DOHH2 (cell line): ENCODE measurements around the gene SGMS2.

ENCODE experiments used
- H3F3A ChIP-seq: fragments of 200-600 bp; sonication (generic), shearing (Covaris generic); 2 replicates; pipeline ENCODE4 v1.6.0; 2016; ENCODE audit warnings: antibody characterized with exemption, mild to moderate bottlenecking; ENCODE audit not compliant: control insufficient read depth, insufficient read depth
- H3K27ac ChIP-seq: fragments of 200-600 bp; sonication (generic); 2 replicates; pipeline ENCODE4 v1.5.1; 2014; ENCODE audit warnings: low read depth, mild to moderate bottlenecking, low read length, moderate library complexity
- H3K27me3 ChIP-seq: fragments of 200-600 bp; sonication (generic); 2 replicates; pipeline ENCODE4 v1.6.1; 2014; ENCODE audit warnings: mild to moderate bottlenecking, low read length, mixed read lengths; ENCODE audit not compliant: control insufficient read depth
- H3K36me3 ChIP-seq: fragments of 200-600 bp; sonication (generic); 2 replicates; pipeline ENCODE4 v1.6.1; 2014; ENCODE audit warnings: mild to moderate bottlenecking, low read length, moderate library complexity, mixed read lengths; ENCODE audit not compliant: control insufficient read depth
- H3K4me1 ChIP-seq: fragments of 200-600 bp; sonication (generic); 2 replicates; pipeline ENCODE4 v1.6.1; 2014; ENCODE audit warnings: mild to moderate bottlenecking, low read length, mixed read lengths; ENCODE audit not compliant: control insufficient read depth
- H3K4me2 ChIP-seq: fragments of 200-600 bp; sonication (generic); 2 replicates; pipeline ENCODE4 v1.6.0; 2014; ENCODE audit warnings: mild to moderate bottlenecking, low read length, moderate library complexity
- H3K4me3 ChIP-seq: fragments of 200-600 bp; sonication (generic); 2 replicates; pipeline ENCODE4 v1.5.1; 2014; ENCODE audit warnings: mild to moderate bottlenecking, low read length, mixed read lengths
- H3K79me2 ChIP-seq: fragments of 200-600 bp; sonication (generic); 2 replicates; pipeline ENCODE4 v1.6.1; 2014; ENCODE audit warnings: mild to moderate bottlenecking, low read length, mixed read lengths; ENCODE audit not compliant: control insufficient read depth
- H3K9me2 ChIP-seq: fragments of 200-600 bp; sonication (generic); replicated peaks from 2 replicates; pipeline ENCODE4 v1.6.1; 2014; ENCODE audit warnings: mild to moderate bottlenecking, low read length, mixed read lengths; ENCODE audit not compliant: control insufficient read depth
- H3K9me3 ChIP-seq: fragments of 200-600 bp; sonication (generic); 2 replicates; pipeline ENCODE4 v1.6.1; 2014; ENCODE audit warnings: antibody characterized with exemption, low read length, mixed read lengths; ENCODE audit not compliant: control insufficient read depth, insufficient read depth
- H4K20me1 ChIP-seq: fragments of 200-600 bp; sonication (generic); 2 replicates; pipeline ENCODE4 v1.6.0; 2014; ENCODE audit warnings: low read depth, mild to moderate bottlenecking, antibody characterized with exemption, low read length, moderate library complexity; ENCODE audit not compliant: control insufficient read depth, insufficient read depth
- CTCF ChIP-seq: fragments of 200-600 bp; sonication (generic); IDR thresholded peaks from one replicate; pipeline ENCODE4 v1.5.1; 2014; ENCODE audit warnings: antibody characterized with exemption, mild to moderate bottlenecking, low read depth, low read length; ENCODE audit not compliant: poor library complexity, severe bottlenecking
- EZH2phosphoT487 ChIP-seq: fragments of 200-600 bp; sonication (generic); IDR thresholded peaks from 2 replicates; pipeline ENCODE4 v1.6.1; 2017; ENCODE audit warnings: borderline replicate concordance, mild to moderate bottlenecking, antibody characterized with exemption, low read length, moderate library complexity, mixed read lengths

SGMS2 gene

GRCh38 chr4:107853444-107854355, 29.0 kb downstream of the SGMS2 start:
- no peaks in the 10 kb centered on the region for H3K9me2 ChIP-seq
- no peaks in the 10 kb centered on the region for H4K20me1 ChIP-seq
- no peaks in the 10 kb centered on the region for H3K4me1 ChIP-seq
- no peak overlapping the region for H3K27ac ChIP-seq
- H3K9me3 ChIP-seq = no peaks in the 10 kb centered on the region
- no peak overlapping the region for H3K4me2 ChIP-seq
- H3K27me3 ChIP-seq = no peaks in the 10 kb centered on the region
- no peaks in the 10 kb centered on the region for H3K79me2 ChIP-seq
- no peaks in the 10 kb centered on the region for H3F3A ChIP-seq
- no peaks in the 10 kb centered on the region for H3K36me3 ChIP-seq
- TF ChIP-seq CTCF = no peak
- TF ChIP-seq EZH2phosphoT487 = no peak
- H3K4me3 ChIP-seq = no peak overlapping the region

GRCh38 chr4:107854356-107855022, 29.8 kb downstream of the SGMS2 start:
- H3K27me3 ChIP-seq = no peaks in the 10 kb centered on the region
- H3K27ac ChIP-seq = no peak overlapping the region
- H3K79me2 ChIP-seq = no peaks in the 10 kb centered on the region
- H3K4me2 ChIP-seq = no peak overlapping the region
- H3K9me2 ChIP-seq = no peaks in the 10 kb centered on the region
- H4K20me1 ChIP-seq = no peaks in the 10 kb centered on the region
- H3K4me1 ChIP-seq = no peaks in the 10 kb centered on the region
- TF ChIP-seq EZH2phosphoT487 (no peak), CTCF (no peak)
- no peaks in the 10 kb centered on the region for H3K9me3 ChIP-seq
- H3K36me3 ChIP-seq = no peaks in the 10 kb centered on the region
- no peak overlapping the region for H3K4me3 ChIP-seq
- no peaks in the 10 kb centered on the region for H3F3A ChIP-seq

GRCh38 chr4:107855723-107856122, 31.0 kb downstream of the SGMS2 start:
- H3K4me1 ChIP-seq = no peaks in the 10 kb centered on the region
- H3K4me3 ChIP-seq = no peak overlapping the region
- H3K27me3 ChIP-seq = no peaks in the 10 kb centered on the region
- H3K79me2 ChIP-seq = no peaks in the 10 kb centered on the region
- H3K9me2 ChIP-seq = no peaks in the 10 kb centered on the region
- no peaks in the 10 kb centered on the region for H3K36me3 ChIP-seq
- TF ChIP-seq CTCF (no peak), EZH2phosphoT487 (no peak)
- H4K20me1 ChIP-seq = no peaks in the 10 kb centered on the region
- H3K4me2 ChIP-seq = no peak overlapping the region
- no peaks in the 10 kb centered on the region for H3K9me3 ChIP-seq
- H3F3A ChIP-seq = no peaks in the 10 kb centered on the region
- H3K27ac ChIP-seq = no peak overlapping the region
